Mesendoderm (in vitro differentiated cells): ENCODE results near the gene SLC10A3.

Experiments used
- DNase-seq: peaks from one replicate; pipeline ENCODE4 v3.0.0; 2013
- H2AK5ac ChIP-seq: 2 replicates; pipeline ENCODE4 v1.6.1; 2013; ENCODE audit warnings: low read length, inconsistent platforms
- H2BK120ac ChIP-seq: 2 replicates; pipeline ENCODE4 v1.6.1; 2013; ENCODE audit warnings: low read depth, mild to moderate bottlenecking, low read length, moderate library complexity, mixed read lengths
- H2BK15ac ChIP-seq: replicated peaks from 2 replicates; pipeline ENCODE4 v1.6.1; 2013; ENCODE audit warnings: low read depth, mild to moderate bottlenecking, moderate library complexity
- H2BK5ac ChIP-seq: 2 replicates; pipeline ENCODE4 v1.6.1; 2013; ENCODE audit warnings: low read length, inconsistent platforms
- H3K18ac ChIP-seq: 2 replicates; pipeline ENCODE4 v1.6.1; 2013; ENCODE audit warnings: mild to moderate bottlenecking, low read length, mixed read lengths
- H3K23ac ChIP-seq: one replicate; pipeline ENCODE4 v1.6.1; 2013; ENCODE audit warnings: low read length
- H3K27ac ChIP-seq: 2 replicates; pipeline ENCODE4 v1.5.1; 2013; ENCODE audit warnings: low read depth, mild to moderate bottlenecking, inconsistent platforms, low read length, moderate library complexity
- H3K27me3 ChIP-seq: 2 replicates; pipeline ENCODE4 v1.6.1; 2013; ENCODE audit warnings: low read length, control low read depth, mild to moderate bottlenecking, inconsistent platforms; ENCODE audit not compliant: insufficient read depth, poor library complexity
- H3K36me3 ChIP-seq: 2 replicates; pipeline ENCODE4 v1.6.1; 2013; ENCODE audit warnings: low read length, inconsistent platforms; ENCODE audit not compliant: control insufficient read depth, insufficient read depth
- H3K4ac ChIP-seq: one replicate; pipeline ENCODE4 v1.6.1; 2013; ENCODE audit warnings: low read depth, mild to moderate bottlenecking, low read length, moderate library complexity
- H3K4me1 ChIP-seq: 2 replicates; pipeline ENCODE4 v1.6.1; 2013; ENCODE audit warnings: low read depth, low read length, inconsistent platforms; ENCODE audit not compliant: control insufficient read depth
- H3K4me2 ChIP-seq: 2 replicates; pipeline ENCODE4 v1.6.1; 2013; ENCODE audit warnings: low read length
- H3K4me3 ChIP-seq: 2 replicates; pipeline ENCODE4 v1.5.1; 2013; ENCODE audit warnings: mild to moderate bottlenecking, low read length
- H3K56ac ChIP-seq: one replicate; pipeline ENCODE4 v1.6.1; 2013; ENCODE audit warnings: low read length
- H3K79me1 ChIP-seq: 2 replicates; pipeline ENCODE4 v1.6.1; 2013; ENCODE audit warnings: low read length, inconsistent platforms
- H3K79me2 ChIP-seq: 2 replicates; pipeline ENCODE4 v1.6.1; 2013; ENCODE audit warnings: mild to moderate bottlenecking, low read length; ENCODE audit not compliant: control insufficient read depth, insufficient read depth
- H3K9ac ChIP-seq: 2 replicates; pipeline ENCODE4 v1.6.1; 2013; ENCODE audit warnings: low read length, inconsistent platforms
- H4K5ac ChIP-seq: one replicate; pipeline ENCODE4 v1.6.1; 2013; ENCODE audit warnings: low read length
- H4K8ac ChIP-seq: one replicate; pipeline ENCODE4 v1.6.1; 2013; ENCODE audit warnings: low read depth, mild to moderate bottlenecking, control low read depth, low read length, moderate library complexity
- WGBS: extraction: QIAGEN DNeasy Blood & Tissue Kit; methylation state at CpG from one replicate; pipeline ENCODE4 v1.1.7; 2013; ENCODE audit warnings: low lambda C conversion rate, missing lambda C conversion rate; ENCODE audit not compliant: insufficient coverage; ENCODE audit errors: extremely low coverage; 5-methylcytosine and 5-hydroxymethylcytosine counted together

The SLC10A3 gene

GRCh38 chrX:154471839-154472684 lies 18.4 kb downstream of the SLC10A3 start:
- no peak for DNase-seq
- H3K4me3 ChIP-seq: no peak overlapping the region
- WGBS: no CpG with 5 or more reads among the region's 23 CpGs
- H3K23ac ChIP-seq: no peak overlapping the region
- H3K27ac ChIP-seq: no peak overlapping the region
- no peak overlapping the region for H4K8ac ChIP-seq
- no peak overlapping the region for H4K5ac ChIP-seq
- H3K4ac ChIP-seq: no peak overlapping the region
- H2BK15ac ChIP-seq: no peak overlapping the region
- no peaks in the 10 kb centered on the region for H3K79me2 ChIP-seq
- no peak overlapping the region for H3K18ac ChIP-seq
- H2BK120ac ChIP-seq: no peak overlapping the region
- H3K36me3 ChIP-seq: no peaks in the 10 kb centered on the region
- H3K56ac ChIP-seq: no peak overlapping the region
- no peaks in the 10 kb centered on the region for H3K4me1 ChIP-seq
- H3K79me1 ChIP-seq: no peaks in the 10 kb centered on the region
- H3K4me2 ChIP-seq: no peak overlapping the region
- H2AK5ac ChIP-seq: no peak overlapping the region
- no peak overlapping the region for H3K9ac ChIP-seq
- no peak overlapping the region for H2BK5ac ChIP-seq
- no peaks in the 10 kb centered on the region for H3K27me3 ChIP-seq

GRCh38 chrX:154470914-154471568 lies 19.4 kb downstream of the SLC10A3 start:
- H3K27me3 ChIP-seq: no peaks in the 10 kb centered on the region
- H2BK5ac ChIP-seq: no peak overlapping the region
- no peak overlapping the region for H3K18ac ChIP-seq
- no peak for DNase-seq
- no peaks in the 10 kb centered on the region for H3K36me3 ChIP-seq
- no CpG with 5 or more reads among the region's 23 CpGs for WGBS
- H3K4me1 ChIP-seq: no peaks in the 10 kb centered on the region
- H2AK5ac ChIP-seq: no peak overlapping the region
- H3K23ac ChIP-seq: no peak overlapping the region
- H2BK15ac ChIP-seq: no peak overlapping the region
- no peak overlapping the region for H4K5ac ChIP-seq
- H3K56ac ChIP-seq: no peak overlapping the region
- no peak overlapping the region for H2BK120ac ChIP-seq
- no peaks in the 10 kb centered on the region for H3K79me1 ChIP-seq
- H3K4me3 ChIP-seq: no peak overlapping the region
- no peak overlapping the region for H3K27ac ChIP-seq
- no peaks in the 10 kb centered on the region for H3K79me2 ChIP-seq
- no peak overlapping the region for H3K9ac ChIP-seq
- H4K8ac ChIP-seq: no peak overlapping the region
- no peak overlapping the region for H3K4me2 ChIP-seq
- H3K4ac ChIP-seq: no peak overlapping the region

- Histone ChIP-seq H3K4me3 (no peak overlapping the region), H2BK15ac (no peak overlapping the region), H3K79me1 (no peaks in the 10 kb centered on the region), H3K36me3 (no peaks in the 10 kb centered on the region), H2AK5ac (no peak overlapping the region), H3K23ac (no peak overlapping the region), H4K5ac (no peak overlapping the region), H3K4ac (no peak overlapping the region), H3K18ac (no peak overlapping the region), H3K27ac (no peak overlapping the region), H3K56ac (no peak overlapping the region), H2BK5ac (no peak overlapping the region), H3K9ac (no peak overlapping the region), H2BK120ac (no peak overlapping the region), H3K4me1 (no peaks in the 10 kb centered on the region), H3K27me3 (no peaks in the 10 kb centered on the region), H3K4me2 (no peak overlapping the region), H3K79me2 (no peaks in the 10 kb centered on the region), H4K8ac (no peak overlapping the region)
- DNase-seq: no peak
- WGBS: no CpG with 5 or more reads among the region's 14 CpGs
These were observed 20.0 kb downstream of the SLC10A3 start for GRCh38 chrX:154470434-154470833.

GRCh38 chrX:154469880-154470279 lies 20.5 kb downstream of the SLC10A3 start:
- no peak overlapping the region for H3K4me3 ChIP-seq
- H4K8ac ChIP-seq: no peak overlapping the region
- no peaks in the 10 kb centered on the region for H3K79me2 ChIP-seq
- H4K5ac ChIP-seq: no peak overlapping the region
- no peaks in the 10 kb centered on the region for H3K79me1 ChIP-seq
- H3K4ac ChIP-seq: no peak overlapping the region
- H3K18ac ChIP-seq: no peak overlapping the region
- no peak overlapping the region for H2AK5ac ChIP-seq
- no peak overlapping the region for H2BK120ac ChIP-seq
- no peak overlapping the region for H3K9ac ChIP-seq
- H3K36me3 ChIP-seq: no peaks in the 10 kb centered on the region
- no peak overlapping the region for H3K56ac ChIP-seq
- WGBS: no CpG with 5 or more reads among the region's 18 CpGs
- no peak overlapping the region for H3K4me2 ChIP-seq
- H3K27me3 ChIP-seq: no peaks in the 10 kb centered on the region
- H3K27ac ChIP-seq: no peak overlapping the region
- H3K23ac ChIP-seq: no peak overlapping the region
- no peak overlapping the region for H2BK5ac ChIP-seq
- DNase-seq: no peak
- H3K4me1 ChIP-seq: no peaks in the 10 kb centered on the region
- no peak overlapping the region for H2BK15ac ChIP-seq

GRCh38 chrX:154469114-154469513 lies 21.3 kb downstream of the SLC10A3 start:
- Histone ChIP-seq H2AK5ac (no peak overlapping the region), H3K36me3 (no peaks in the 10 kb centered on the region), H3K4ac (no peak overlapping the region), H3K79me1 (no peaks in the 10 kb centered on the region), H3K4me2 (no peak overlapping the region), H3K4me1 (no peaks in the 10 kb centered on the region), H3K27me3 (no peaks in the 10 kb centered on the region), H3K79me2 (no peaks in the 10 kb centered on the region), H3K23ac (no peak overlapping the region), H2BK15ac (no peak overlapping the region), H3K56ac (no peak overlapping the region), H3K18ac (no peak overlapping the region), H4K8ac (no peak overlapping the region), H3K4me3 (no peak overlapping the region), H3K9ac (no peak overlapping the region), H2BK120ac (no peak overlapping the region), H4K5ac (no peak overlapping the region), H3K27ac (no peak overlapping the region), H2BK5ac (no peak overlapping the region)
- WGBS: no CpG with 5 or more reads among the region's 9 CpGs
- no peak for DNase-seq
